Stimulated activated memory B cell treated with anti-CD40 and anti-IgM and Interleukin-4, amounts not matched to agents 10 μg/mL and 1 μg/mL and 100 μg/mL, for 72 hours (primary cell): ENCODE measurements around the gene TUBGCP2.
"Not testable (repeated sequence)": the region's sequence is repeated elsewhere in the genome, so short reads cannot be mapped to it uniquely, and the experiment has no call there.

ENCODE experiments used
- ATAC-seq: fragments of 150-1000 bp; cut with Tn5 transposase; 2 replicates; pipeline ENCODE4 v1.10.0; 2021
- H3K27ac Mint-ChIP-seq: one replicate; pipeline ENCODE4 v1.8.0; 2022; ENCODE audit warnings: mild to moderate bottlenecking, mixed read lengths
- H3K27me3 Mint-ChIP-seq: one replicate; pipeline ENCODE4 v1.8.0; 2022; ENCODE audit warnings: mixed read lengths
- H3K36me3 Mint-ChIP-seq: one replicate; pipeline ENCODE4 v1.8.0; 2022; ENCODE audit warnings: mixed read lengths
- H3K4me1 Mint-ChIP-seq: one replicate; pipeline ENCODE4 v1.8.0; 2022; ENCODE audit warnings: mixed read lengths
- H3K4me3 Mint-ChIP-seq: one replicate; pipeline ENCODE4 v1.8.0; 2022; ENCODE audit warnings: mild to moderate bottlenecking, moderate library complexity, mixed read lengths
- H3K9me3 Mint-ChIP-seq: one replicate; pipeline ENCODE4 v1.8.0; 2022; ENCODE audit warnings: mixed read lengths

TUBGCP2 gene

DNA sequence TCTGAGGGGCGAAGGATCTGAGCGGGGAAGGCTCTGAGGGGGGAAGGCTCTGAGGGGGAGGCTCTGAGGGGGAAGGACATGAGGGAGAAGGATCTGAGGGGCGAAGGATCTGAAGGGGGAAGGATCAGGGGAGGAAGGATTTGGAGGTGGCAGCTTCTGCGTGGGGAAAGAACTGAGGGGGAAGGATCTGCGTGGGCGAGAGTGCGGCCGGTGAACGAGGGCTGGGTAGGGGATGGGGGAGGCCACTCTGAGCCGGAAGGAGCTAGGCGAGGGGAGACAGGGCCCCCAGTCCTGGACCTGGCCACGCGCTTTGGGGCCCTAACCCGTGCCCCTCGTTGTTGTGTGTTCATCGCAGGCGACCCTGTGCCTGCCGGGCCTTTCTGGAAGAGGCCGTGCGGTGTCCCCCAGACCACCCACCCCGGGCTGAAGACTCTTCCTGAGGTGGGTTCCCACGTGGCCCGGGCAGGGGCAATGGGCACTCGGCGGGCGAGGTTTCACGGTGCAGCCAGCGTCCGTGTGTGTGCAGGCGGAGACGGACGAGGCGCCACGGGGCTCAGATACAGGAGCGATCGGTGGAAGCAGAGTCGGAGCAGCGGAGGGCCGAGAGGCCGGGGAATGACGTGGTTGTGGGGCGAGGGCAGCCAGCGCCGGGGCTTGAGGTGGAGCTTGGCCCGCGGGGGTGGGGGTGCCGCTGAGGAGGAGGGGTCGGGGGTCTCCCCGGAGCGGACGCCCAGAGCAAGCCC lies 26.0 kb upstream of the TUBGCP2 start:
- Mint-ChIP-seq H3K36me3 (no peaks in the 10 kb centered on the region), H3K27me3 (peaks cover 37% of the 10 kb centered on the region), H3K9me3 (peaks cover 2% of the 10 kb centered on the region), H3K4me3 (peak overlapping the region; percentile 79), H3K4me1 (peaks cover 9% of the 10 kb centered on the region), H3K27ac (peak overlapping the region; percentile 10)
- no peak for ATAC-seq

DNA sequence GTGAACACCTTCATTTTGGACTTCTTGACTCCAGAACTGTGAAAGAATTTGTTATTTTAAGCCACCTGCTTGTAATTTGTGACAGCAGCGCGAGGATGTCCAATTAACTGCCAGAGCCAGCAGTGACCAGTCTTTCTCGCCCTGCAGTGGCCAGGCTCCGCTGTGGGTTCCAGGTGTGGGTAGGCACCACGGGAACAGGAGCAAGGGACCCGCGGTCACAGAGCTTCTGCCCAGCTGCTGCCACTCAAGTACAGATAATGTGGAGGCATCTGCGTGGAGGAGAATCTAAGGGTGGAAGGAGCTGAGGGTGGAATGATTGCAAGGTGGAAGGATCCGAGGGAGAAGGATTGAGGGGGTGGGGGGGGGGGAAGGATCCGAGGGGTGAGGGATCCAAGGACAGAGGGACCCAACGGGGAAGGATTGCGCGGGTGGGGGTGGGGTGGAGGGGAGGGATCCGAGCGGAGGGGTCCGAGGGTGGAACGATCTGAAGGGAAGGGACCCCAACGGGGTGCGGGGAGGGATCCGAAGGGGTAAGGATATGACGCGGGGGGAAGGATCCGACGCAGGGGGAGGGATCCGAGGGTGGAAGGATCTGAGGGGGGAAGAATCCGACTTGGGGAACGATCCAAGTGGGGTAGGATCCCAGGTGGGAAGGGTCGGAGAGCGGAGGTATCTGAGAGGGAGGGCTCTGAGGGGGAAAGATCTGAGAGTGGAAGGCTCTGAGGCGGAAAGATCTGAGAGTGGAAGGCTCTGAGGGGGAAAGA lies 24.4 kb upstream of the TUBGCP2 start:
- no peak overlapping the region for H3K4me3 Mint-ChIP-seq
- ATAC-seq, result no peak

GRCh38 chr10:133329491-133330202 lies 21.0 kb upstream of the TUBGCP2 start:
- ATAC-seq, result peak; percentile 89
- H3K4me3 Mint-ChIP-seq, result peak overlapping the region; percentile 77
- peaks cover 2% of the 10 kb centered on the region for H3K9me3 Mint-ChIP-seq
- H3K27me3 Mint-ChIP-seq, result peaks cover 82% of the 10 kb centered on the region
- H3K27ac Mint-ChIP-seq, result no peak overlapping the region
- H3K36me3 Mint-ChIP-seq, result no peaks in the 10 kb centered on the region
- peaks cover 38% of the 10 kb centered on the region for H3K4me1 Mint-ChIP-seq

More for the DNA sequence above, 24.4 kb upstream of the TUBGCP2 start:
- Mint-ChIP-seq H3K27ac (no peak overlapping the region), H3K36me3 (no peaks in the 10 kb centered on the region), H3K4me1 (peaks cover 15% of the 10 kb centered on the region), H3K9me3 (peaks cover 2% of the 10 kb centered on the region), H3K27me3 (peaks cover 49% of the 10 kb centered on the region)

DNA sequence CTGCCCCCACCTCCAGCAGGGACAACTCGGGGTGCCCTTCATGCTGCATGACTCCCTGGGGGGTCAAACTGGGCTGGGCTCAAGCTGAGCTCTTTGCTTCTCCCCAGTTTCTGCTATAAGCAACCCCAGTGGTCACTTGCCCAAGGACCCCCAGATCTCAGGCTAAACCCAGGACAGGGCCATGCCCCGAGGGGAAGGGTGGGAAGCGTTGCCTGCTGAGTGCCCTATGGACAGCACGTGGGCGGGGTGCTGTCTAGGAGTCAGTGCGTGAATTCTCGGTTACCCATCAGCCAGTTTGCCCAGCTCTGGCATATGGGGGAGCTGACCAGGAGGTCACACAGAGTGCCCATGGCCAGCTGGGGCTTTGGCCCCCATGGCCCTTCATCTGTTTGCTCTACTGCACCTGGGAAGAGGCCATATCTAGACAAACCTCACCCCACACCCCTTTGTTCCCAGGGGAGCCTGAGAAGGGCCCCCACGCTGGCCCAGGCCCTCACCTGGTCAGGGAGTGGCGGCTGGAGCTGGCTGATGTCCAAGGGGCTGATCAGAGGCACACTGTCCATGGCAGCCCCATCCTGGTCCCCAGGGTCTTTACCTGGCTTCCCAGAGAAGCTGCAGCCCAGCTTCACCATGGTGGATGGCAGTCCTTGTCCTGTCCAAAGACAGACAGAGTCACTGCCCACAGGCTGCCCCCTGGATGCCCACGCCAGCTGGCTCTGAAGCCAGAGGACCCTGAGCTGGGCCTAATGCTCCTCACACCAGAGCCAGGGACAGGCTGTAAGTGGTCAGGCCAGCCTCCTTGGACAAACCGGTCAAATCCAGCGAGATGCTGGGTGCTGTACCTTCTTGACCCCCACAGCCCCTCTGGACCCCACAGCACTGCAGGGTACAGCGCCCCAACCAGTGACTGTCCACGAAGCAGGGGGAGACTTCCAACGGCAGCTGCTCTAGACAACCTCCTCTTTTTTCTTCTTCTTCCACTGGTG lies 20.0 kb upstream of the TUBGCP2 start:
- no peaks in the 10 kb centered on the region for H3K36me3 Mint-ChIP-seq
- no peak overlapping the region for H3K4me3 Mint-ChIP-seq
- H3K9me3 Mint-ChIP-seq, result peaks cover 2% of the 10 kb centered on the region
- H3K27me3 Mint-ChIP-seq, result peaks cover 80% of the 10 kb centered on the region
- ATAC-seq, result no peak
- H3K27ac Mint-ChIP-seq, result no peak overlapping the region
- H3K4me1 Mint-ChIP-seq, result peaks cover 36% of the 10 kb centered on the region

DNA sequence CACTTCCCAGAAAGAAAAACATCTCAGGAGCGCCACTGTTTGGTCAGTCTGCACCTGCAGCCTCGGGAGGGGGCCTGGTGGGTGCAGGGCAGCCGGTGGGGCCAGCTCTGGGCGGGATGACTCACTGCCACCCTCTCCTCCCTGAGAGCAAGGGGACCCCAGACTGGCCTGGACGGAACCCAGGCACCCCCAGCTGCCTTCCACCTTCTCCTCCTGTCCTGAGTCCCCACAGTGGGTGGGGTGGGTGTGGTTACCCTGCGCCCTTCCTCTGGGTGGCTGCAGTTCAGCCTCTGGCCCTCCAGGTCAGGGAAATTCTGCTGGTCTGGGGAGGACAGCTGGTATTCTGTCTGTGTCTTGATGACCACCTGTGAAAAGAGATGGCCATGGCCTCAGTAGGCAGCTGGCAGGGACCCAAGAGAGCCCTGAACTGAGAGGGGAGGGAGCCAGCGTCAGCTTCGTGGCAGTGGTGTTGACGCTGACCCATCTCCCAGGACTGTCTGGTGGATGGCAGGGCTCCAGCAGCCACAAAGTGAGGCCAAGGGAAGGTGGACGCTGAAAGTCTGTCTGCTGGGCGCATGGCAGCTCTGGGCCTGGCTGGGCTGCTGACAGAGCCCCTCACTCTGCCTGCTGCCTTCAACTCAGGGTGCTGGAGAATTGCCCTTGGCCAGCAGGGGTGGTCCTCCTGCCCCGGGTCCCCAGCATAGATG lies 19.1 kb upstream of the TUBGCP2 start:
- Mint-ChIP-seq H3K4me3 (no peak overlapping the region), H3K4me1 (peaks cover 36% of the 10 kb centered on the region), H3K9me3 (no peaks in the 10 kb centered on the region), H3K27ac (no peak overlapping the region), H3K27me3 (peaks cover 78% of the 10 kb centered on the region), H3K36me3 (no peaks in the 10 kb centered on the region)
- ATAC-seq, result no peak

DNA sequence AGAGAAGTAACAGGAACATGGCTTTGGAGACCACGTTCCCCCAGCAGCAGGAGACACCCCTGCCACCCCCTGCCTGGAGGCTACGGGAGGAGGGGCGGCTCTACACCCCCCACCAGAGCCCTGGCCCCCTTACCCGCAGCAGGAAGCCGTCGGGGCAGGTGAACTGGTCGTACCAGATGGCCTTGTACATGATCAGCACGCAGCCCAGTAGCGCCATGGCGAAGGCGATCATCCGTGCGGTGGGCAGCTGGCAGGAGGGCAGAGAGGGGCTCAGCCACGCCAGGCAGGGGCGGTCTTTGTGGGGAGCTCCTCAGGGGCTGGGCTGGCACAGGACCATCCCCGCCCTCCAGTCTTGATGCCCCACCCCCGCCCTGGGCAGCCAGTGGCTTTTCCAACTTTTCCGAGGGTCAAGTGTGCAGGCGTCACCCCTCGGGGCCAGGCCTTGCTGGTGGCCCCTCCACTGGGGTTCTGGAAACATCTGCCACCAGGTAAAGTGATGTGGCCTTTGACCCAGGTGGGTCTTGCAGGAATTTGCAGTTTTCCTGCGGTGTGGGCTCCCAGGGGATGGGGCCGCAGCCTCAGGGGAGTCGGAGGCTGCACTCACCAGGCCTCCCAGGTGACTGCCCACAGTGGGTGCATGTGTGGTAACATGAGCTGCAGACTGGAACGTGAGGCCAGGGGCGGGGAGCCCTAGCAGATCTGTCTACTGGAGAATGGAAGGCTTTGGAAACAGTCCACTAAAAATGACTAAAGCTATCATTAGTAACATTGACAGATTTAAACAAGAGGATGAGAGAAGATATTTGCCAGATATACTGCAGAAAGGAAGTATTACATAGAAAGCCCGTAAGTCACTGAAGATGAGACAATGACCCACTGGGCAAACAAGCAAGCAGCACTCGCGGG lies 18.3 kb upstream of the TUBGCP2 start:
- peaks cover 74% of the 10 kb centered on the region for H3K27me3 Mint-ChIP-seq
- no peak overlapping the region for H3K4me3 Mint-ChIP-seq

DNA sequence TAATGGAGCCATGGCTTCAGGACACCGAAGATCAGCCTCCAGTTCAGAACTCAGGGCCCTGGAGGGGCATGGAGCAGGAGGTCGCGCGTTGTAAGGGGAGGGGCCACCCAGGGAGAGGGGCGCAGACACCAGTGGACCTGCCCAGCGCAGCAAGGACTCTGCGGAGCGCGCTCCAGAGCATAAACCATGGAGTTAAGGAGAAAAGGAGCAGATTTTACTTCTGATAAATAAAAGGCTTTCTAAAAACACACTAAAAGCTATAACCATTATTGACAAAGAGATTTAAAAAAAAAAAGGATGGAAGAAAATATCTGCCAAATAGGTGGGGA lies 17.5 kb upstream of the TUBGCP2 start:
- peaks cover 36% of the 10 kb centered on the region for H3K4me1 Mint-ChIP-seq
- no peaks in the 10 kb centered on the region for H3K9me3 Mint-ChIP-seq
- ATAC-seq, result no peak
- H3K27me3 Mint-ChIP-seq, result peaks cover 69% of the 10 kb centered on the region
- H3K36me3 Mint-ChIP-seq, result no peaks in the 10 kb centered on the region
- H3K4me3 Mint-ChIP-seq, result peak overlapping the region; percentile 26
- no peak overlapping the region for H3K27ac Mint-ChIP-seq

More for the DNA sequence above, 18.3 kb upstream of the TUBGCP2 start:
- Mint-ChIP-seq H3K9me3 (no peaks in the 10 kb centered on the region), H3K4me1 (peaks cover 36% of the 10 kb centered on the region), H3K36me3 (no peaks in the 10 kb centered on the region), H3K27ac (no peak overlapping the region)
- no peak for ATAC-seq

DNA sequence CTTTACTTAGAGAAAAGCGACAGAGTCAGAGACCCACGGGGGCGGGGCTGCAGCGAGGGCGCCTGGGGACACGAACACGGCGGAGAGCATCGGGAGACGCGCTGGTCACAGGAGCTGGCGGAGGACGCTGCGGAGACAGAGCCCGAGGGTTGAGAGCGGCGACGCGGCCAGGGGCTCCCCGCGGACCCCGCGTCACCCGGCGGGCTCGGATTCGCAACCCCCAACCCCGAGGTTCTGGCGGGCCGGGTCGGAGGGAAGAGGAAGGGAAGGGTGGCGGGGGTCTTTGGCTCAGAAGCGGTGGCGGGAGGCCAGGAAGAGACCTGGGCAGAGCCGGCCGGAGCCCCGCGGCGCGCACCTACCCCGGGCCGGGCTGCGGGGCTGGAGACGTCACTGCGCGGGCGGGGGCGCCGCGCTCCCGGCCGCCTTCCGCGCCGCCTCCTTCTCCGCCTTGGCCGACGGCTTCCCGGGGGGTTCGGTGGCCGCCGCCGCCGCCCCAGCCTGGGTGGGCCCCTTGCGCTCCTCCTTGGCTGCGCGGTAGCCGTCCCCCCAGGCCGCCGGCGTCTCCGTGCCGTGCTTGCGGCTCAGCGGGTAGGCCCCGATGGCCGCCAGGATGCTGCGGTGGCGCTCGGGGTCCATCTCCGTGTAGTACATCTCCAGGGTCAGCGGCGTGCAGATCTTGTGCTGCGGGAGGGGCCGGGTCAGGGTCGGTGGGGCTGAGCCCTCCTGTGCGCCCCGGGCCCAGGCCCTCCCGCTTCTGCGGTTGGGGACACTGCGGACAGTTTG lies 17.0 kb upstream of the TUBGCP2 start:
- Mint-ChIP-seq H3K27ac (peak overlapping the region; percentile 67), H3K36me3 (no peaks in the 10 kb centered on the region), H3K4me1 (peaks cover 36% of the 10 kb centered on the region), H3K9me3 (no peaks in the 10 kb centered on the region), H3K4me3 (peak overlapping the region; percentile 81), H3K27me3 (peaks cover 65% of the 10 kb centered on the region)
- peak; percentile 2 for ATAC-seq

- peaks cover 65% of the 10 kb centered on the region for H3K27me3 Mint-ChIP-seq
- peaks cover 33% of the 10 kb centered on the region for H3K4me1 Mint-ChIP-seq
- H3K27ac Mint-ChIP-seq, result peak overlapping the region; percentile 67
- peaks cover 4% of the 10 kb centered on the region for H3K9me3 Mint-ChIP-seq
- no peaks in the 10 kb centered on the region for H3K36me3 Mint-ChIP-seq
- H3K4me3 Mint-ChIP-seq, result peak overlapping the region; percentile 81
- ATAC-seq, result no peak
These were observed 16.2 kb upstream of the TUBGCP2 start for GRCh38 chr10:133324857-133325260.

DNA sequence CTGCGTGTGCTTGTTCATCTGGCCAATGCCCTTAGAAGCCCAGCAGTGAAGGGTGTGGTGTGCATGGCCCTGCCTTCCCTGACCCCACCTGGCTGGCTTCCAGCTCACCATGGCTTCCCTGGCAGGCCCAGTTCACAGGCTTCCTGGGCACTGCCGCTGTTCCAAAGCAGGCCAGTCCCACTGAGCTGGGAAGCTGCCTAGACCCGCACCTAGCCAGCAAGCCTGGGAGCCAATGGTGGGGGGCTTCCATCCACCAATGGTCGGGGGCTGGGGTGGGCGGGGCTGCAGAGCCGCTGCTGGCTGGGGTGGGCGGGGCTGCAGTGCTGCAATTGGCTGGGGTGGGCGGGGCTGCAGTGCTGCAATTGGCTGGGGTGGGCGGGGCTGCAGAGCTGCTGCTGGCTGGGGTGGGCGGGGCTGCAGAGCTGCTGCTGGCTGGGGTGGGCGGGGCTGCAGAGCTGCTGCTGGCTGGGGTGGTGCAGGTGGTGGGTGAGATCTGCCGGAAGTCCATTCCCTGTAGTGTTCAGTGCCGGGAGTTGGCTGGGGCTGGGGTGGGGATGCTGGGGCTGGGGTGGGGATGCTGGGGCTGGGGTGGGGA lies 15.6 kb upstream of the TUBGCP2 start:
- Mint-ChIP-seq H3K9me3 (peaks cover 4% of the 10 kb centered on the region), H3K4me3 (no peak overlapping the region), H3K4me1 (peaks cover 32% of the 10 kb centered on the region), H3K27me3 (peaks cover 65% of the 10 kb centered on the region), H3K27ac (no peak overlapping the region), H3K36me3 (no peaks in the 10 kb centered on the region)
- peak; percentile 74 for ATAC-seq

DNA sequence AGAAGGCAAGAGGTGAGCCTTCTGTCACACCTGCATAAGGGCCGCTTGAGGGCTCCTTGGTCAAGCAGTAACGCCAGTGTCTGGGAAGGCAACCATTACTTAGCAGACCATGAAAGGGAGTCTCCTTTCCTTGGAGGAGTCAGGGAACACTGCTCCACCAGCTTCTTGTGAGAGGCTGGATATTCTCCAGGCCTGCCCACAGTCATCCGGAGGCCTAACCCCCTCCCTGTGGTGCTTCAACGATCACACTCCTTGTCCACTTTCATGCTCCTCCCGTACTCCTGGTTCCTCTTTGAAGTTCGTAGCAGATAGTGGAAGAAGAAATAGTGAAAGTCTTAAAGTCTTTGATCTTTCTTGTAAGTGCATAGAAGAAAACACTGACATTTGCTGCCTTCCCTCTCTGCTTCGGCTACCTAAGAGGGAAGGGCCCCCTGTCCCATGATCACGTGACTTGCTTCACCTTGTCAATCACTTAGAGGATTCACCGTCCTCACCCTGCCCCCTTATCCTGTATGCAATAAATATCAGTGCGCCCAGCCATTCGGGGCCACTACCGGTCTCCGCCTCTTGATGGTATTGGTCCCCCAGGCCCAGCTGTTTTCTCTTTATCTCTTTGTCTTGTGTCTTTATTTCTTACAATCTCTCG lies 13.5 kb upstream of the TUBGCP2 start:
- peaks cover 55% of the 10 kb centered on the region for H3K27me3 Mint-ChIP-seq
- not testable (repeated sequence) for H3K36me3 Mint-ChIP-seq, H3K9me3 Mint-ChIP-seq, ATAC-seq, H3K27ac Mint-ChIP-seq, H3K4me3 Mint-ChIP-seq
- H3K4me1 Mint-ChIP-seq, result peaks cover 35% of the 10 kb centered on the region

DNA sequence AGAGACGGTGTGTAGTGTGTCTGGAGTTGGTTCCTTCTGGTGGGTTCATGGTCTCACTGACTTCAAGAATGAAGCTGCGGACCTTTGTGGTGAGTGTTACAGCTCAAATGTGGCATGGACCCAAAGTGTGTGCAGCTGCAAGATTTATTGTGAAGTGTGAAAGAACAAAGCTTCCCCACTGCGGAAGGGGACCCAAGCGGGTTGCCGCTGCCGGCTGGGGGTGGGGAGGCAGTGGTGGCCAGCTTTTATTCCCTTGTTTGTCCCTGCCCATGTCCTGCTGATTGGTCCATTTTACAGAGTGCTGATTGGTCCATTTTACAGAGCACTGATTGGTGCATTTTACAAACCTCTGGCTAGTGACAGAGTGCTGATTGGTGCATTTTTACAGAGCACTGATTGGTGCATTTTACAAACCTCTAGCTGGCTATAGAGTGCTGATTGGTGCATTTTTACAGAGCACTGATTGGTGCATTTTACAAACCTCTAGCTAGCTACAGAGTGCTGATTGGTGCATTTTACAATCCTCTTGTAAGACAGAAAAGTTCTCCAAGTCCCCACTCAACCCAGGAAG lies 12.3 kb upstream of the TUBGCP2 start:
- H3K9me3 Mint-ChIP-seq, ATAC-seq, H3K27ac Mint-ChIP-seq, H3K4me3 Mint-ChIP-seq, H3K36me3 Mint-ChIP-seq: not testable (repeated sequence)
- Mint-ChIP-seq H3K4me1 (peaks cover 22% of the 10 kb centered on the region), H3K27me3 (peaks cover 42% of the 10 kb centered on the region)
